HG03521 (cell line): ENCODE results near the gene FABP2.
"Not testable (repeated sequence)": the region's sequence is repeated elsewhere in the genome, so short reads cannot be mapped to it uniquely, and the experiment has no call there.

Experiments
- ATAC-seq: cut with Tn5 transposase; IDR thresholded peaks from one replicate; pipeline ENCODE4 v1.9.1; 2021; ENCODE audit warnings: mild to moderate bottlenecking, moderate library complexity; ENCODE audit not compliant: unreplicated experiment

Gene FABP2

DNA sequence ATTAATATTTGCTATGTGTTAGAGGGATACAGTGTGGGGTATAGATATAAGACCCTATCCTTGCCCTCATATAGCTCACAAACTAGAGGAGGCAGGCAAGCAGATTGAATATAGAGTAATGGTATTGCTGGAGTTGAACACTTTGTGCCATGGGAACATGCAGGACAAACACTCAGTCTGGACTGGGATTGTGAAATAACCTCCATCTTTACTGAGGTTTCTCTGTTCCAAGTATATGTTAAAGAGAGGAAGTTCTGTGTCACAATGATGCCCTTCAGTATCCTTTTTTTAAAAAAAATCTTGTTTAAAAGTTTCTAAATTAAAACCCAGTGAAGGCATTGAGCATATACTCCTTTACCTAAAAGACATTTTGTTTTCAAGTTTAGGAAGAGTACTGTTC is 8.7 kb downstream of the FABP2 start:
- ATAC-seq = no peak

DNA sequence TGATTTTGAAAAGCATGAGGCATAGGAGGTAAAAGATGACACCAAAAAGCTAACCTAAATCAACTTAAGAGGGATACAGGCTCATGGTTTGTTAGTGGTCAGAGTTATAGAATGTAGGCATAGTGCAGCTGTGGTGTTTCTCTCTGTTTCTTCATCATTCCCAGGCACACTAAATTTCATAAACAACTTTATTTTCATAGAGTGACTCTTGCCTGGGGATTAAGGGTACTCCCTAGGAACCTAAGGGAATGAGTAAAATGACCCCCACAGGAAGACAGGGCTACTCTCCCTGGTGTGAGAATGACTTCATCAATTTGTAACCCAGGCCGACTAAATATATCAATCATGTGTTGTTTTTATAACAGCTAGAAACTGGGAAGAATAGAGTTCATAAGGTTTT is 11.1 kb downstream of the FABP2 start:
- no peak for ATAC-seq

DNA sequence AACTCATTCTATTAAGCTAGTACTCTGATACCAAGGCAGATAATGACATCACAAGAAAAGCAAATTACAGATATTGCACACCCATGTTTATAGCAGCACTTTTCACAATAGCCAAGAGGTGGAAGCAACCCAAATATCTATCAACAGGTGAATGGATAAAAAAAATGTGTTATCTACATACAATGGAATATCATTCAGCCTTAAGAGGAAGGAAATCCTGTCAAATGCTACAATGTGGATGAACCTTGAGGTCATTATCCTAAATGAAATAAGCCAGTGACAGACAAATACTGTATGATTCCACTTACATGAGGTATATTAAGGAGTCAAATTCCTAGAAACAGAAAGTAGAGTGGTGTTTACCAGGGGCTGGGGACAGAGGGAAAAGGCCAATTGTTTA is 14.3 kb downstream of the FABP2 start:
- ATAC-seq = no peak

DNA sequence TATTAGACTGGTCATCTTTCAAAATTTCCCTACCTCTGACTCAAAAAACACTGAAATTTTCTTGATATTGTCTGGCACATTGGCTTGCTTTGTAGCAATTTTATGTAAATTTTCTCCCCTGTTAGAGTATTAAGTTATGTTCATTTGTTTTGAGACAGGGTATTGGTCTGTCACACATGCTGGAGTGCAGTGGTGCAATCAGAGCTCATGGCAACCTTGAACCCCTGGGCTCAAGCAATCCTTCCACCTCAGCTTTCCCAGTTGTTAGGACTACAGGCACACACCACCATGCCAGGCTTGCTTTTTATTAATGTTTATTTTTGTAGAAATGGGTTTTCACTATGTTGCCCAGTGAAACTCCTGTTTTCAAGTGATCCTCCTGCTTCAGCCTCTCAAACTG is 17.5 kb downstream of the FABP2 start:
- no peak for ATAC-seq

DNA sequence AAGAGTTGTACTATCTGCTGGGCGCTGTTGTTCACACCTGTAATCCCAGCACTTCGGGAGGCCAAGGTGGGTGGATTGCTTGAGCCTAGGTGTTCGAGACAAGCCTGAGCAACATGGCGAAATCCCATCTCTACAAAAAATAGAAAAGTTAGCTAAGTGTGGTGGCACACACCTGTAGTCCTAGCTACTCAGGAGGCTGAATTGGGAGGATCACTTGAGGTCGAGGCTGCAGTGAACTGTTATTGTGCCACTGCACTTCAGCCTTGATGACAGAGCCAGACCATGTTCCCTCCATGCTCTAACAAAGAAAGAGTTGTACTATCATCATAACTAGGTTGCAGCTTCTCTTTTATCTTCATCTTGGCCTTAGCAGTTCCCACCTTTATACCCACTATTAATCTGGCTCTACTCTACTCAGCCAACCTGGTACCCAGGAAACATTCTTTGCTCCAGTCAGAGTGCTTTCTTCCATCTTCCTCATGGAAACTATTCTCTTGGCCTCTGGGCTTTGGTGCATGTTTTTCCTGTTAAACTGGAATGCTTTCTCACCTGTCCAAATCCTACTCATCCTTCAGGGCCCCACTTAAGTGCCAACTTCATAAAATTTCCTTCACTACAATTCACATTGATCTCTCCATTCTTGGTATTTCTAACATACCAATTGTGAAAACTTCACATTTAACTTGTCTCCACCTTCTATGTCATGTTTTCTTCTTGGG is 18.2 kb downstream of the FABP2 start:
- ATAC-seq = no peak

DNA sequence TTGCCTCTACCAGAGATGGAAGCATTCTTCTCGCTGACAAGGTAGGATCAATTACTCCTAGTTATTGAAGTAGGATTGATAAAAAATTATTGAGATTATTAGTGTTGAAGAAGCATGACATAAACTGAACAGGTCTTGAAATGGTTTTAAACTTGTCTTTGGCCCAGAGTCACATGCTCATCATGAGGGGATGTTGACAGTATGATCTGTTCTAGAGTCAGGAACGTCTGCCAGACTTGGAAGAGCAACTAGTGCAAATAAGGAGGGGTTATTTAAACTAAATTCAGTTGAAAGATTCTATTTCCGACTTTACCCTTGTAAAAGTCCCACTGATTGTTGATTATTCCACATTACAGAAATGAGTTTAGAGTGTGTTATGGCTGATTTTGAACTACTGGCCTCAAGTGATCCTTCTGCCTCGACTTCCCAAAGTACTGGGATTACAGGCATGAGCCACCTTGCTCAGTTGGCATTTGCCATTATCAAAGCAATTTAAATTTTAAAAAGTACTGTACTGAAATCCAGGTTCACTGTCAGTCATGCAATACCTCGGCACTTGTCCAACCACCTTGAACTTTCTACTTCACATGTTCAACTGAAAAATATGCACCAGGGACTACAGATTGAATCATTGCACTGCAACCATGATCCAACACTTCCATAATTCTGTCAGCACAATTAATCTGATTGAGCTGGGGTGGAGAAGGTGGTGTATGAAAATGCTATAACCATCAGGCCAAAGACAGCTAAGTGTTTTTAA is 19.7 kb downstream of the FABP2 start:
- no peak for ATAC-seq

DNA sequence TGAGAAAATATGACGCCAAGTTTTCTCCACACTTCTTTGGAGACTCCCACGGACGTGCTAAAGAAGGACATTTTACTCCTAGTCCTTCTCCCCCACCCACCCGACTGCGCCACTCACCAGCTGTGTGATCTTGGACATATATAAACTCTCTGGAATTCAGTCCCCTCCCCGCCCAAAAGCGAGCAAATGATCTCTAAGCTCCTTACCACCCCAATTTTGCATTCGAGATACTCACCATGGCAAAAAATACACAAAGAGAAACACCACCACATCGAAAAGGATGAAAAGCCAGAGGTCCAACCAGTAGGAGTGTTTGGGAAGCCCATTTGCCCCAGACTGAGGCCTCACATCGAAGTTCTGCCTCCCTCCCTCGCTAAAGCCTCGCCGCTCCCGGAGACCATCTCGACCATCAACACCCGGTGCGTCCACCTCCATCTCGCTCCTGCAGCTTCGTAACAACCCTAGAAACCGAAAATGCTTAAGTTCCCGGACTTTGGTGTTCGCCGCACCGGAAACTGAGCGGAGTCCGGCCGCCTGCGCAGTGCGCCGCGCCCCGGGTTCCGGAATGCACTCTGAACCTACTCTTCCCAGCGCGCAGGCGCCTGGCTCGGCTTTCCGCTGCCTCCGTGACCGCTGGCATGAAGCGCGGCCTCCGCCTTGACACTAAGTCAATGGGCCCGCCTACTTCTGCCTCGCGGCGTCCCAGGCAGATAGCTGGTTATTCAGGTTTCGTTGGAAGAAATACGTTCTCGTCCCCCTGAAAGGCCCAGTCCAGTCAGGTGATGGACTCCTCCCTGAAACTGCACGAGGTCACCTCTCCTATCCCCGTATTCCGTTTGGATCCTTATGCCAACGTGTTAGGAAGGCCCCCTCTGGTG is 21.6 kb downstream of the FABP2 start:
- peak; percentile 96 for ATAC-seq

DNA sequence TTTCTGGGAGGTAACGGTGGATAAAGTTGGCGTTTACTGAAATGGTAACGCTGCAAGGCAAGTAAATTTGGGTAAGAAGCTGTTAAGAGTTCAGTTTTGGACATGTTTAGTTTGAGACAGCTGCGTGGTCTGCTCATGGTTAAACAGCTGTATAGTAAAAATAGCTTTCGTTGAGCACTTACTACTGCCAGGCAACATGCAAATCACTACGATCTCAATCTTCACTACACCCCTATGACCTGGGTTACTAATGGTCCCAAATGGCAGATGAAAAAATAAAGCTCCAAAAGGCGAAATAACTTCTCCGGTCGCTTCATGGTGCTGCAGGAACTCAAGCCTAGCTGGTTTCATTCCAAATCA is 22.2 kb downstream of the FABP2 start:
- peak; percentile 54 for ATAC-seq

DNA sequence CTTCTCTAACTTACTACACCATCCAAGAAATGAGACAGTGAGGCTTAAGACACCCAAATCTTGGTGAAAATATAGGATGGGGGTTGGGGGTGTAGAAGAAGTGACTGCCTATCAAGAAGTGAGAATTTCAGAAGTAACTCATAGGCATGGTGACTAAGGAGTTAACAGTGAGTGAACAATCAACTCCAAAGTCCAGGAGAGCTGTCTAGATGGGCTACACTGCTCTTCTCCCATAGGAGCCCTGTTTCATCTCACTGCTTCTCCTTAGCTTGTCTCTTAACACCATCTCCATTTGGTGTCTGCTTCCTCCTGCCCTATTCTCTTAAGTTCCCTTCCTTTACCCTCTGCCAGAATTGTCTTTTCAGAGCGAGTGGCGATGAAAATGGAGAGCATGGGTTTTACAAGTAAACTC is 22.7 kb downstream of the FABP2 start:
- ATAC-seq = no peak

DNA sequence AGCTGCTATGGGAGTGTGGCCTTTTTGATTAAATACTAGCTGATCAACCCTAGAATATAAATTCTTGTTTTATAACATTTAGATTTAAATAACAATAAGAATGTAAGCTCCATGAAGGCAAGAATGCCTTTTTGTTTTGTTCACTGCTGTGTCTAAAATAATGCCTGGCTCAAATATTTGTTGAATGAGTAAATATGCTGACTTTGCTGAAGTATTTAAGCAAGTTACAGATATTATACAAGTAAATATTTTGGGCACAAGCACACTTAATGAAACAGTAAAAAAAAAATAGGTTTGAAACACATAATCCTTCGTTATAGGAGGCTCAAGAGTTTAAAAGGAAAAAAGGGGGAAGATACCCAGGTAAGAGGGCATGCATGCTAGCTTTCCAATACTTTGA is 24.1 kb downstream of the FABP2 start:
- no peak for ATAC-seq

DNA sequence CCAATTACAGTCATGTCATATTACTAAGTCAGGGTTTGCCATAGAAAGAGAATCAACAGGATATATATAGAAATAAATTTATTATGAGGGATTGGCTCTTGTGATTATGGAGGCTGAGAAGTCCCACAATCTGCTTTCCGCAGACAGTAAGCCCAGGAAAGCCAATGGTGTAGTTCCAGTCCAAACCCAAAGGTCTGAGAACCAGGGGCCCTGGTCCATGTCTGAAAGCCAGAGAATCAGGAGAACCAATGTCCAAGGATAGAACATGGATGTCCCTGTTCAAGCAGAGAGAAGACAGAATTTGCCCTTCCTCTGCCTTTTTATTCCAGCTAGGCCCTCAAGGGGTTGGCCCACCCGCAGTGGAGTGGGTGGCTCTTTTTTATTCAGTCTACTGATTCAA is 25.6 kb downstream of the FABP2 start:
- ATAC-seq = no peak

DNA sequence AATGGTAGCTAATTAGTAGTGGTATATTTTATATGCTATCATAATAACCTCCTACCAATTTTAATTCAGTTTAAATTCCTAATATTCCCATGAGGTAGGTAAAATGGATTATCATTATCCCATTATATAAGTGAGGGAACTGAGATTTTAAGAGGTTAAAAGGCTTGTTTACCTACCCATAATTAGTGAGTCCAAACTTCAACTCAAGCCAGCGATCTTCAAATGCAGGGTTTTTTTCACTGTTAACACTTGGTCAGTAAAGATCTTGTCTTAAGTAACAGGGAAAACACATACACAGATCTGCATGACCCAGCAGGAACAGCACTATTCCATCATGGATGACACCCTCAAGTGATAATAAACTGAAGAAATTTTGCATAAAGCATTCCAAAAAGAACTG is 31.3 kb downstream of the FABP2 start:
- ATAC-seq = no peak

DNA sequence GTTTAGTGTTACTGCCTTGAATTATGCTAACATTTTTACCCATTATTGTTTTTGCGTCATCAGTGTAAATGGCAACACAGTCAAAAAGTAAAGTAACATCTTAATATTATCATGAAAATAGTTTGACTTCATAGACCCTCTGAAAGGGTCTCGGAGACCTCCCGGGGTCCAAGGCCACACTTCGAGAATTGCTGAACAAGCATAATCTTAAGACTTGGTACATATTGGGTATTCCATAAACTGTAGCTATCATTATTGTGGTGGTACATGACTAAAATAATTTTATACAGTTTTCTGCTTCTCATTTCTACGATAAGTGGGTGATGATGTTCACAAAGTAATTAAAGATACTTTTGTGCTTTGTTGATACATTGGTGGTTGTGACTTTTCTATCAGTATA is 32.6 kb downstream of the FABP2 start:
- no peak for ATAC-seq

DNA sequence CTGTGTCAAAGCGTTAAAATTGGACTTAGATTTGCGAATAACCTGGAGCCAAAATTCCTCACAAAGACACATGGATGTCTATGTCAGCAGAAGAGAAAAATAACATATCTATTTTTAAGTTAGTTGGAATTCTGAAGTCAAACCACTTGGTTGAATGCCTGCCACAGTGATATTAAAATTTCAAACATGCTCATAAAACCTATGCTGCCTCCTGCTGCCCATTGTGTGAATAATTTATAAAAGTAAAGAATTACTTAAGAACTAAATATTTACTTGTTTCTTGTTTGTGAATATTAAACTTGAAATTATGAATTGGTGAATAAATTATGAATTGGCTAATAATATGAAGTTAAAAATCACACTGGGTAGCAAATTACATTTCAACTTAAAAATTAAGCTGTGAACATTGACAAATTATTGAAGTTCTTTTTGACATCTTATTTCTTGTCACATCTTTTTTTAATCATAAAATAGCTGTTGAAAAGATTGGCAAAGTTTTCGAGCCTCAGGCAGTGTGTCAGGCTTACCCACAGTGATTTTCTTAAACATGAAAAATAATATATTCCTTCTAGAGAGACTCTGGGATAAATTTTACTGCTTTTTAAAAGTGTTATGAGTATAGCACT is 35.4 kb downstream of the FABP2 start:
- no peak for ATAC-seq

DNA sequence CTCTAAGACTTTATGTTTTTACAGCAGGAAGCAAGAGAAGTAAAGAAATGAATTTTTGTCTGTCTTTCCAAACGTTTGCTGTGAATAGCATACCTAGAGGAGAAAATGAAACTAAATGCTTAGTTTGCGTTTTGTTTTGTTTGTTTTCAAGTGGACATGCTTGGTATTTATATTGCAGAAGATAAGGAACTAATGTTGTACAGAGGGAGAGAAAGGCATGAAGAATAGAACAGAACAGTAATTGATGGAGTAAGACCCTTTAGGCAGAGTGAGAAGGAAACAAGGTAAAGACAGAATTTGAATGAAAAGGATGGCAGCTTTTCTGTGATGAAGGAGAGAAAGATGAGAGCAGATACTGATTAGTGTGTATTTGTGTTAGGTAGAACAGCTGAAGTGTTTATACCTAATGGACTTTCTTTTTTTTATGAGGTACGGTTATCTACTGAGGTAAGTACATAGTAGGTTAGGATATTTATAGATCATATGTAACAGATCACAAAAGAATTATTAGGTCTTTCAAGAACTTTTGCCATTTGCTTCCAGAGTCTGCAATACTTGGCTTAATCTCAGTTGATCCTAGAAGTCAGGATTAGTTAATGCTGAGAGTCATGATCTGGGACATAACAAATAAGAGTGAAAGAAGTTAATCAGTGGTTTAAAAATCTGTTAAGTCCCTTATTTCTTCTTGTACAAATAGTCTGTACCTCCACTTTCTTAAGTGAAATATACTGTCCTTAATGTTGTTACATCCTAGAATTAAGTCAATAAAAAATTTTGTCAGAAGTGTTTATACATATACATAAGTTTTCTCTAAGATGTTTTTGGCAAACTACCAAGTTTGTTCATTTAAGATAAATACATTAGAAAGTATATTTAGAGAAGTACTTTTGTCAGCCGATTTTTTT is 36.8 kb downstream of the FABP2 start:
- peak; percentile 86 for ATAC-seq

DNA sequence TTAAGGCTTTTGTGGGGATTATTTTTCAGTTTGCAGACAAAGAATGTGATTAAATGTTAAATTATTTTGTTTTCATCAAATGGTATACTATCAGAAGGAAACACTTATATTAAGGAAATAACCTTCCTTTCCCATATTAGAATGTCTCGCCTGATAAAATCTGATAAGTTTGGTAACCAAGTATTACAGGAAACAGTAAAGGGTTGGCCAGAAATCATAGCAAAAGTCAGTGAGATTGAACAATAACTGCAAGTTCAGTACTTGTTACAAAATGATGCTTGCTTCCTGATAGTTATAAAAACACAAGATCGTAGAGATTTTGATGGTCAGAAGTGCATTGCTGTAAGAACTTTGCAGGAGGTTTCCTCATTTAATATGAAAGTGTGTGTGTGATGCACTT is 40.5 kb downstream of the FABP2 start:
- ATAC-seq = no peak

DNA sequence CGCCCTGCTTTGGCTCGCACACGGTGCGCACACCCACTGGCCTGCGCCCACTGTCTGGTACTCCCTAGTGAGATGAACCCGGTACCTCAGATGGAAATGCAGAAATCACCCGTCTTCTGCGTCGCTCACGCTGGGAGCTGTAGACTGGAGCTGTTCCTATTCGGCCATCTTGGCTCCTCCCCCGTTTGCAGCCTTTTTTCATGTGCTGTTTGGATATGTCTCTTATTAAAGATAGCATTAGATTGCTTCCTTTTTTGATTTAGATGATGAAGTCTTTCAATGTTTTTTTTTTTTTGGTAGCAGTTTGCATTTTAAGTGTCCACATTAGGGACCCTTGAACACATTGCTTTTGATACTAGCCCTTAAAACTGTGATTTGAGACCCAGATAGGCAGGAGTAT is 42.0 kb downstream of the FABP2 start:
- ATAC-seq = not testable (repeated sequence)

DNA sequence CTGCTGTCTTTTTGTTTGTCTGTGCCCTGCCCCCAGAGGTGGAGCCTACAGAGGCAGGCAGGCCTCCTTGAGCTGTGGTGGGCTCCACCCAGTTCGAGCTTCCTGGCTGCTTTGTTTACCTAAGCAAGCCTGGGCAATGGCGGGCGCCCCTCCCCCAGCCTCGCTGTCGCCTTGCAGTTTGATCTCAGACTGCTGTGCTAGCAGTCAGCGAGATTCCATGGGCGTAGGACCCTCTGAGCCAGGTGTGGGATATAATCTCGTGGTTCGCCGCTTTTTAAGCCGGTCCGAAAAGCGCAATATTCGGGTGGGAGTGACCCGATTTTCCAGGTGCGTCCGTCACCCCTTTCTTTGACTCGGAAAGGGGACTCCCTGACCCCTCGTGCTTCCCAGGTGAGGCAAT is 42.4 kb downstream of the FABP2 start:
- ATAC-seq = not testable (repeated sequence)

DNA sequence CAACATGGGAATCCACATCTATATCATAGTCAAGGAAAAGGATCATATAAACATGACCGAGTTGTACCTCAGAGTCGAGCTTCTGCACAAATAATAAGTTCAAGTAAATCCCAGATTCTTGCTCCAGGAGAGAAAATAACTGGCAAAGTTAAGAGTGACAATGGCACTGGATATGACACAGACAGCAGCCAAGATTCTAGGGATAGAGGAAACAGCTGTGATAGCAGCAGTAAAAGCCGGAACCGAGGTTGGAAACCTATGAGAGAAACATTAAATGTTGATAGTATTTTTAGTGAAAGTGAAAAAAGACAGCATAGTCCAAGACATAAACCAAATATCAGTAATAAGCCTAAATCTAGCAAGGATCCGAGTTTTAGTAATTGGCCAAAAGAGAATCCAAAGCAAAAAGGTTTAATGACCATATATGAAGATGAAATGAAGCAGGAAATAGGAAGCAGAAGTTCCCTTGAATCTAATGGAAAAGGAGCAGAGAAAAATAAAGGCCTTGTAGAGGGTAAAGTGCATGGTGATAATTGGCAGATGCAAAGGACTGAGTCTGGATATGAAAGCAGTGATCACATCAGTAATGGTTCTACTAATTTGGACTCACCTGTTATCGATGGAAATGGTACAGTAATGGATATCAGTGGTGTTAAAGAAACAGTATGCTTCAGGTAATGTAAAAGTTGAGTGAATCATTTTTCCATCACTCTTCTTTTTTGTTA is 50.4 kb downstream of the FABP2 start:
- ATAC-seq = no peak

DNA sequence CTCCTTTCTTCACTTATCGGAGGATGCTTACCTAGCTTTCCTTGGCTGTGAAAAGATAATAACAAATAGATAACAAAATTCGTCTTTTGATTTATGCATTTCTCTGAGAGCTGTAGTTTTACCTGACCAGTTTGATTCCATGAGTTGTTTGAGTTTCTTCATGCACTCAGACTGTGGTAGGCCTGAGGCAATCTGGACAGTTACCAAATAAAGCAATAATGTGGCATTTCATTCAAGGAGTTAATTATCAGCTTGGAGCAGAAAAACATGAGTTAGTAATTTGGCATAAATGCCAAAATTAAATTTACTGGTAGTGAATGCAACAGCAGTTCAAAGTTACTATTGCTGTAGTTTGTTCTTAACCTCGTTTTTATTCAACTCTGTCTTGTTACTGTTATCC is 53.5 kb downstream of the FABP2 start:
- no peak for ATAC-seq
